ENCODE results near the gene CBX1.

DNA sequence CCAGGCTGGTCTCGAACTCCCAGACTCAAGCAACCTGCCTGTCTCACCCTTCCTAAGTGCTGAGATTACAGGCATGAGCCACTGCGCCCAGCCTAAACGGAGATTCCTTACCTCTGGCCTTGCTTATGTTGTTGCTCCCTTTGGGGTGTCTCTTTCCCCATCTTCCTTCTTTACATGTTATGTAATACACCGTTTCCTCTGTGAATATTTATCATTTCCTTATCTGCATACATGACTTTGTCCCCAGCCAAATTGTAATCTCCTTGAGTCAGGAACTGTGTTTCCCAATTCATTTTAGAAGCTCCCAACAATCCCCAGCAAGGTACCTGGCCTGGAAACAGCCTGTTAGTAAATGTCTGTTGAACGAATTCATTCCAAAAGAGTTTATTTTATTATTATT is 79.3 kb downstream of the CBX1 start:
- TF ChIP-seq CTCF (IDR thresholded peaks at IDR 0.05) (no peak), POLR2A (IDR thresholded peaks at IDR 0.05) (no peak), POLR2AphosphoS5 (IDR thresholded peaks at IDR 0.05) (no peak)

Measured in prostate gland (tissue), 2 donors.